ENCODE data around the gene PKNOX2.
A peak's percentile ranks its signal among the peaks of the same experiment; 100 is the strongest.

PKNOX2 gene

GRCh38 chr11:125344846-125345420 lies 180.4 kb downstream of the PKNOX2 start:
- DNase-seq = no peak
- Histone ChIP-seq H3K9me3 (replicated peaks; ENCODE audit: insufficient read depth, low read length) (no peaks in the 10 kb centered on the region), H4K20me1 (ENCODE audit: insufficient read depth, low read length) (no peaks in the 10 kb centered on the region), H3K9me2 (replicated peaks; ENCODE audit: insufficient read depth, low read length) (no peaks in the 10 kb centered on the region), H3K79me2 (ENCODE audit: low read length) (no peaks in the 10 kb centered on the region), H3K9ac (ENCODE audit: low read length) (no peak overlapping the region), H3K4me2 (ENCODE audit: low read depth, low read length) (no peak overlapping the region), H3K27me3 (replicated peaks; ENCODE audit: insufficient read depth, low read length) (peaks cover 4% of the 10 kb centered on the region; the same call in 1 of the 2 replicates), H3F3A (ENCODE audit: insufficient read depth, low read length) (no peaks in the 10 kb centered on the region), H3K4me1 (ENCODE audit: low read length) (no peaks in the 10 kb centered on the region), H3K27ac (ENCODE audit: low read length) (no peak overlapping the region), H2AFZ (ENCODE audit: low read length) (no peak overlapping the region), H3K4me3 (ENCODE audit: low read length) (no peak overlapping the region), H3K36me3 (replicated peaks; ENCODE audit: insufficient read depth, low read length) (no peaks in the 10 kb centered on the region)
- TF ChIP-seq EZH2phosphoT487 (IDR thresholded peaks at IDR 0.05; ENCODE audit: low read length) = no peak
- no peak for TF ChIP-seq EZH2 (optimal IDR thresholded peaks at IDR 0.05; ENCODE audit: low read depth, low read length)
- no peak for TF ChIP-seq CTCF (IDR thresholded peaks at IDR 0.05; ENCODE audit: low read length)

GRCh38 chr11:125345421-125346178 lies 181.0 kb downstream of the PKNOX2 start:
- Histone ChIP-seq H4K20me1 (ENCODE audit: insufficient read depth, low read length) (no peaks in the 10 kb centered on the region), H3K36me3 (replicated peaks; ENCODE audit: insufficient read depth, low read length) (no peaks in the 10 kb centered on the region), H2AFZ (ENCODE audit: low read length) (no peak overlapping the region), H3K9ac (ENCODE audit: low read length) (no peak overlapping the region), H3F3A (ENCODE audit: insufficient read depth, low read length) (no peaks in the 10 kb centered on the region), H3K9me2 (replicated peaks; ENCODE audit: insufficient read depth, low read length) (no peaks in the 10 kb centered on the region), H3K9me3 (replicated peaks; ENCODE audit: insufficient read depth, low read length) (no peaks in the 10 kb centered on the region), H3K79me2 (ENCODE audit: low read length) (no peaks in the 10 kb centered on the region), H3K4me3 (ENCODE audit: low read length) (no peak overlapping the region), H3K4me2 (ENCODE audit: low read depth, low read length) (no peak overlapping the region), H3K27me3 (replicated peaks; ENCODE audit: insufficient read depth, low read length) (peaks cover 4% of the 10 kb centered on the region; the same call in 1 of the 2 replicates), H3K27ac (ENCODE audit: low read length) (no peak overlapping the region), H3K4me1 (ENCODE audit: low read length) (no peaks in the 10 kb centered on the region)
- peak; percentile 48 for DNase-seq
- TF ChIP-seq CTCF (IDR thresholded peaks at IDR 0.05; ENCODE audit: low read length) (peak; percentile 86), EZH2 (optimal IDR thresholded peaks at IDR 0.05; ENCODE audit: low read depth, low read length) (no peak), EZH2phosphoT487 (IDR thresholded peaks at IDR 0.05; ENCODE audit: low read length) (no peak)

- DNase-seq = no peak
- H3K4me1 ChIP-seq (ENCODE audit: low read length) = no peaks in the 10 kb centered on the region
- H3K9ac ChIP-seq (ENCODE audit: low read length) = no peak overlapping the region
- no peaks in the 10 kb centered on the region for H3K79me2 ChIP-seq (ENCODE audit: low read length)
- H3K4me2 ChIP-seq (ENCODE audit: low read depth, low read length) = no peak overlapping the region
- H3K27me3 ChIP-seq (replicated peaks; ENCODE audit: insufficient read depth, low read length) = peaks cover 4% of the 10 kb centered on the region; the same call in 1 of the 2 replicates
- no peak overlapping the region for H3K4me3 ChIP-seq (ENCODE audit: low read length)
- no peaks in the 10 kb centered on the region for H3K9me3 ChIP-seq (replicated peaks; ENCODE audit: insufficient read depth, low read length)
- no peaks in the 10 kb centered on the region for H3F3A ChIP-seq (ENCODE audit: insufficient read depth, low read length)
- no peaks in the 10 kb centered on the region for H3K36me3 ChIP-seq (replicated peaks; ENCODE audit: insufficient read depth, low read length)
- no peak overlapping the region for H3K27ac ChIP-seq (ENCODE audit: low read length)
- H4K20me1 ChIP-seq (ENCODE audit: insufficient read depth, low read length) = no peaks in the 10 kb centered on the region
- H3K9me2 ChIP-seq (replicated peaks; ENCODE audit: insufficient read depth, low read length) = no peaks in the 10 kb centered on the region
- TF ChIP-seq EZH2phosphoT487 (IDR thresholded peaks at IDR 0.05; ENCODE audit: low read length) = no peak
- TF ChIP-seq EZH2 (optimal IDR thresholded peaks at IDR 0.05; ENCODE audit: low read depth, low read length) = no peak
- no peak for TF ChIP-seq CTCF (IDR thresholded peaks at IDR 0.05; ENCODE audit: low read length)
- no peak overlapping the region for H2AFZ ChIP-seq (ENCODE audit: low read length)
Measured at GRCh38 chr11:125346179-125346530, 181.6 kb downstream of the PKNOX2 start.
